Measurements from ENCODE around the gene DMBT1. TPM values are rescaled to one million over a fixed set of nuclear protein-coding genes. Genes with fewer than 3 reads are reported as not detected.

The DMBT1 gene
- total RNA-seq, 1 donor from 2014 or later = 0.49 TPM

GRCh38 chr10:122643931-122644534 is 83.5 kb downstream of the DMBT1 start:
- peaks cover 4% of the 10 kb centered on the region for H3K36me3 Mint-ChIP-seq (ENCODE audit: low read depth, unreplicated experiment)
- H3K27ac Mint-ChIP-seq (ENCODE audit: unreplicated experiment) = no peak overlapping the region
- H3K4me3 Mint-ChIP-seq (ENCODE audit: unreplicated experiment) = no peak overlapping the region
- no peaks in the 10 kb centered on the region for H3K4me1 Mint-ChIP-seq (ENCODE audit: unreplicated experiment)
- no peak for TF ChIP-seq CTCF (IDR thresholded peaks at IDR 0.05; ENCODE audit: unreplicated experiment)
- no peak for DNase-seq (ENCODE audit: low spot score)
- H3K9me3 Mint-ChIP-seq (ENCODE audit: unreplicated experiment) = no peaks in the 10 kb centered on the region
- H3K27me3 Mint-ChIP-seq (ENCODE audit: unreplicated experiment) = peaks cover 7% of the 10 kb centered on the region

- Mint-ChIP-seq H3K27me3 (ENCODE audit: unreplicated experiment) (peaks cover 7% of the 10 kb centered on the region), H3K4me1 (ENCODE audit: unreplicated experiment) (no peaks in the 10 kb centered on the region), H3K9me3 (ENCODE audit: unreplicated experiment) (no peaks in the 10 kb centered on the region), H3K4me3 (ENCODE audit: unreplicated experiment) (no peak overlapping the region), H3K27ac (ENCODE audit: unreplicated experiment) (no peak overlapping the region), H3K36me3 (ENCODE audit: low read depth, unreplicated experiment) (peaks cover 4% of the 10 kb centered on the region)
- no peak for TF ChIP-seq CTCF (IDR thresholded peaks at IDR 0.05; ENCODE audit: unreplicated experiment)
- no peak for DNase-seq (ENCODE audit: low spot score)
These were observed 86.2 kb downstream of the DMBT1 start for GRCh38 chr10:122646511-122647382.

- Mint-ChIP-seq H3K36me3 (ENCODE audit: low read depth, unreplicated experiment) (peaks cover 4% of the 10 kb centered on the region), H3K9me3 (ENCODE audit: unreplicated experiment) (no peaks in the 10 kb centered on the region), H3K27ac (ENCODE audit: unreplicated experiment) (no peak overlapping the region), H3K4me3 (ENCODE audit: unreplicated experiment) (no peak overlapping the region), H3K27me3 (ENCODE audit: unreplicated experiment) (peaks cover 7% of the 10 kb centered on the region), H3K4me1 (ENCODE audit: unreplicated experiment) (no peaks in the 10 kb centered on the region)
- no peak for TF ChIP-seq CTCF (IDR thresholded peaks at IDR 0.05; ENCODE audit: unreplicated experiment)
- DNase-seq (ENCODE audit: low spot score) = no peak
These were observed 86.9 kb downstream of the DMBT1 start for GRCh38 chr10:122647383-122647968.

- no peaks in the 10 kb centered on the region for H3K4me1 Mint-ChIP-seq (ENCODE audit: unreplicated experiment)
- H3K27me3 Mint-ChIP-seq (ENCODE audit: unreplicated experiment) = peaks cover 5% of the 10 kb centered on the region
- peaks cover 4% of the 10 kb centered on the region for H3K36me3 Mint-ChIP-seq (ENCODE audit: low read depth, unreplicated experiment)
- peaks cover 5% of the 10 kb centered on the region for H3K9me3 Mint-ChIP-seq (ENCODE audit: unreplicated experiment)
- peak; percentile 87 for TF ChIP-seq CTCF (IDR thresholded peaks at IDR 0.05; ENCODE audit: unreplicated experiment)
- H3K4me3 Mint-ChIP-seq (ENCODE audit: unreplicated experiment) = no peak overlapping the region
- peak; percentile 79 for DNase-seq (ENCODE audit: low spot score)
- no peak overlapping the region for H3K27ac Mint-ChIP-seq (ENCODE audit: unreplicated experiment)
These were observed 88.3 kb downstream of the DMBT1 start for GRCh38 chr10:122648599-122649428.

Data from endothelial cell (in vitro differentiated cells).